Dendritic cell treated with granulocyte-macrophage colony-stimulating factor and Interleukin-4, amounts not matched to agents 40 ng/mL and 50 ng/mL, for 4 days (primary cell): ENCODE results near the gene ADCYAP1.

ENCODE experiments used
- H3K27ac Mint-ChIP-seq: one replicate; pipeline ENCODE4 v1.8.0; 2022; ENCODE audit warnings: mild to moderate bottlenecking, mixed read lengths
- H3K27me3 Mint-ChIP-seq: one replicate; pipeline ENCODE4 v1.8.0; 2022; ENCODE audit warnings: mild to moderate bottlenecking, mixed read lengths
- H3K36me3 Mint-ChIP-seq: one replicate; pipeline ENCODE4 v1.8.0; 2022; ENCODE audit warnings: low read depth, mixed read lengths
- H3K4me1 Mint-ChIP-seq: one replicate; pipeline ENCODE4 v1.8.0; 2022; ENCODE audit warnings: low read depth, mixed read lengths
- H3K4me3 Mint-ChIP-seq: one replicate; pipeline ENCODE4 v1.8.0; 2022; ENCODE audit warnings: mild to moderate bottlenecking, moderate library complexity, mixed read lengths
- H3K9me3 Mint-ChIP-seq: one replicate; pipeline ENCODE4 v1.8.0; 2022; ENCODE audit warnings: mixed read lengths
- intact Hi-C: fragments of 100-400 bp; cut with micrococcal nuclease; formaldehyde crosslinking; loops from one replicate; pipeline ENCODE4 v1.15.0; 2022

Gene ADCYAP1

DNA sequence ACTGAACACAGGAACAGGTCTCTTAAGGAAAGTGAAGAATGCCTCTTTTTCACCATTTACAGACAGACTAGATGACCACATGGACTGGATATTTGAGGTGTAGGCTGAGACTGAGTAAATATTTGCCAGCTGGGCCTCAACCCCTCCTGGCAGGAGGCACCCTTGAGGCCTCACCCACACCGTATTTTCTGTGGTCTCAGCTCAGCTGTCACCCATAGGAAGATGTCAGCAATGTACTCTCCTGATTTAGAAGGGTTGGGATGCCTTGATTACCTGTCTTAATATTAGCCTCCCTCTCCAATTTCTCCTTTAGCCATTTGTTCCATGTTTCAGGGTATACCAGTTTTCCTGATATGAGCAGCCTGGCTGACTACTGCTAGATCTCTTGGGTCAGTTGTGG lies 20.3 kb downstream of the ADCYAP1 start:
- no peak overlapping the region for H3K4me3 Mint-ChIP-seq
- no peaks in the 10 kb centered on the region for H3K9me3 Mint-ChIP-seq
- H3K27ac Mint-ChIP-seq, result no peak overlapping the region
- intact Hi-C loops, result no loop called here
- no peaks in the 10 kb centered on the region for H3K4me1 Mint-ChIP-seq
- H3K27me3 Mint-ChIP-seq, result peaks cover 2% of the 10 kb centered on the region
- no peaks in the 10 kb centered on the region for H3K36me3 Mint-ChIP-seq

DNA sequence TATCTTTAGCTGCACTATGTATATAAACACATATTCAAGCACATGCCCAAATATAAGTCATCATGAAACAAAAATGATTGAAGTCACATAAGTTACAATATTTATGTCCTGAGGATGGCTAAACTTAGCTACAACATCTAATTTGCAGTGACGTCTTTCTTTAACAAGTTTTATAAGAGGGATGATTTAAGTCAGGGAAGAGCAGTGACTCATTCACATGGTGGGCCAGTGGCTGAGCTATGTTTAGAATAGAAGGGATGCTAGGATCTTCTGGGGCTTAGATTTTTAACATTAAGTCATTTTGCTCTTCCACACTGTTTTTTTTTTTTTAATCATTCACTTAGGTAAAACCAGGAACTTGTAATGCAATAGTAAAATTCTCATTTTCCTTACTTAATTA lies 22.3 kb downstream of the ADCYAP1 start:
- Mint-ChIP-seq H3K27ac (no peak overlapping the region), H3K9me3 (no peaks in the 10 kb centered on the region), H3K27me3 (peaks cover 2% of the 10 kb centered on the region), H3K4me1 (no peaks in the 10 kb centered on the region), H3K36me3 (no peaks in the 10 kb centered on the region), H3K4me3 (no peak overlapping the region)
- intact Hi-C loops, result no loop called here

DNA sequence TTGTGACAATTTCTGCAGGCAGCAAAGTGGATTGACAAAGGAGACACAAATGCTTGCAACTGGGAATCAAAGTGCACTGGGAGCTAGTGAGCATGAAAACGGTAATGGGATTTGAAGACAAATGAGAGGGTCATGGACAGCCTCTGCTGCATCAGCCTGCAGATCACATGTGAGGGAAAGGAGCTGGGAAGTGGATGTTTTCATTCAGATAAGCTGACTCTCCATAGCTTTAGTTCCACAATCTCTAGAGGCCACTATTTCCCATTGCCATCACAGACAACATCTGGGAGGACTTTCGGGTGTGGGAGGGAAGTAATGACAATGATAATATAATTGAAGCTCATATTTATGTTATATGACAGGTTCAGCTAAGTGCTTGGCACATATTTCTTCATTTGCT lies 28.4 kb downstream of the ADCYAP1 start:
- no peaks in the 10 kb centered on the region for H3K36me3 Mint-ChIP-seq
- peaks cover 2% of the 10 kb centered on the region for H3K27me3 Mint-ChIP-seq
- no peaks in the 10 kb centered on the region for H3K4me1 Mint-ChIP-seq
- H3K27ac Mint-ChIP-seq, result no peak overlapping the region
- intact Hi-C loops, result no loop called here
- no peak overlapping the region for H3K4me3 Mint-ChIP-seq
- H3K9me3 Mint-ChIP-seq, result no peaks in the 10 kb centered on the region

DNA sequence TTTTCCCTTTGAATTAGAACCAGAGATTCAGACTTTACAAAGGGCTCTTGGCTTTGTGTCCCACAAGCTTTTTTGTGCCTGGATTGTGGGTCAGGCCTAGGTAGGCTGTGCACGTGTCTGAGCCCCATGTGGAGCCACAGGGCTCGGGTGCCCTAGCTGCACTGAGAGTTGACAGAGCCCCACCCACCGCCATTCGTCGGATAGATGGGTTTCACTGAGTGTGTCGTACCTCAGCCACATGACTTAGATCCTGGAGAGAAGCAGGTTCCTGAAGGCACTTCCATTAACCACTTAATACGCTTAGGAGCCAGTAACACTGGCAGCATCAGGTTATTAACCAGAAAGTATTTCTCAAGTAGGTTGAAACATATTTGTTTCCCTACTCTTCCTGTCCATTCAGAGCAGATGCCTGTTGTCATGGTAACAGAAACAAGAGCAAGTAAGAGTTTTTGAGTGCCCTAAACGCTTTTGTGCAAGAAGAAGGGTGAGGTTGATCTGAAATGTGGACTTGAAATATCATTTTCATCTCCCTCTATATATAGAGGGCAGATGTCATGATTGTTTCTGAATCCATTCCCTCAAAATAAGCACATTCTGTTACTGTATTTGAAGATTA lies 30.0 kb downstream of the ADCYAP1 start:
- no peak overlapping the region for H3K27ac Mint-ChIP-seq
- H3K4me3 Mint-ChIP-seq, result no peak overlapping the region
- peaks cover 2% of the 10 kb centered on the region for H3K27me3 Mint-ChIP-seq
- intact Hi-C loops, result no loop called here
- H3K4me1 Mint-ChIP-seq, result no peaks in the 10 kb centered on the region
- no peaks in the 10 kb centered on the region for H3K9me3 Mint-ChIP-seq
- H3K36me3 Mint-ChIP-seq, result no peaks in the 10 kb centered on the region

DNA sequence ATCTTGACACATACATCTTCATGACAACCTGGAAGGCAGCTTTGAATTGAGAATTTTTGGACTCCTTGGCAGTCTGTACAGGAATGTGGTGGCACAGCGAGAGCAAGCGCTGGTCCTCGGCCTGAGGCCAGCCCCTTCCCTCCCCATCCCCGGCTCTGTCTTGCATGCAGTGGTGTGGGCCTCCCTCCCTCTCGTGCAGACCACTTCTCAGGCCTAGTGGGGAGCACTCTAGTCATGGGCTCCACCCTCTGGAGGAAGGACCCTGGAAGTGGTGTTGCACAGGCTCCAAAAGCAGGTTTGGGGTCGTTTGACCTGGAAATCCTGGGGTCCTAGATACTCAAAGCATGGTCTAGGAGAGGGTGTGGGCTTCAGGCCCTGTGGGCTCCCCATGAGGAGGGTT lies 32.3 kb downstream of the ADCYAP1 start:
- no peaks in the 10 kb centered on the region for H3K36me3 Mint-ChIP-seq
- intact Hi-C loops, result no loop called here
- no peak overlapping the region for H3K27ac Mint-ChIP-seq
- no peak overlapping the region for H3K4me3 Mint-ChIP-seq
- H3K4me1 Mint-ChIP-seq, result no peaks in the 10 kb centered on the region
- peaks cover 2% of the 10 kb centered on the region for H3K27me3 Mint-ChIP-seq
- H3K9me3 Mint-ChIP-seq, result no peaks in the 10 kb centered on the region

DNA sequence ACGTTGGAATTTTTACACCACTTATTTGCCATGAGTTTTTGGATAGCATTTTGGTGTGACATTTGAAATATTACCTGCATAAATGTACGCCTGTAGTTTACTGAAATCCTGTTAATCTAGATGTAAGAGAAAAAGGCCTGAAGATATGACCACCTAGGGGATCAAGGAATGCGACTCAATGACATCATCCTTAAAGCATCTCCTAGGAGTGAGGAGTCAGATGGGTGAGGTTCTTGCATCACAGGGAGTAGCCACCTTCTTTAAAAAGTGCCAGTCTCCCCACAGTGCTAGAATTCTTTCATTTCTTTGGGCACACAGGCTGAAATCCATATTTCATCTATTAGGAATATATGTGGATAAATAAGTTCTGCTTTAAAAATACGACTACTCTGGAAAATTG lies 34.5 kb downstream of the ADCYAP1 start:
- no peaks in the 10 kb centered on the region for H3K9me3 Mint-ChIP-seq
- no peak overlapping the region for H3K4me3 Mint-ChIP-seq
- no peaks in the 10 kb centered on the region for H3K36me3 Mint-ChIP-seq
- intact Hi-C loops, result no loop called here
- no peak overlapping the region for H3K27ac Mint-ChIP-seq
- H3K27me3 Mint-ChIP-seq, result peaks cover 2% of the 10 kb centered on the region
- H3K4me1 Mint-ChIP-seq, result no peaks in the 10 kb centered on the region

DNA sequence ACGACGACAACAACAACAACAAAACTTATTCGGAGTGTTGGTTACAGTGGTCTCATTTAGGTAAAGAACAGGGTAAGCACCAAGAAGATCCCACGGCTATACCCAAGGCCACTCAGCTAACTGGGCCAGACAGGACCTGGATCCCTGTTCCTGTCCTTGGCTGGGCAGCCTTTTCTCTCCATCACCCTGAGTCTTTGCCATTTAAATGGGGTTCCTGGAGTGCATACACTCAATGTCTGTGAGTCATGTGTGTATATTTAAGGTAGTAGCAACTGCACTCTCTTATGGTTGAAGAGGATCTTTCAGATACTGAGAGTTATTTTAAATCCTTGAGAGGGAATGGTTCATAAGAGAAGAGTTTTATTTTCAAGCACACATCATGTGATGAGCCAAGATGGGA lies 35.3 kb downstream of the ADCYAP1 start:
- H3K36me3 Mint-ChIP-seq, result no peaks in the 10 kb centered on the region
- no peaks in the 10 kb centered on the region for H3K9me3 Mint-ChIP-seq

DNA sequence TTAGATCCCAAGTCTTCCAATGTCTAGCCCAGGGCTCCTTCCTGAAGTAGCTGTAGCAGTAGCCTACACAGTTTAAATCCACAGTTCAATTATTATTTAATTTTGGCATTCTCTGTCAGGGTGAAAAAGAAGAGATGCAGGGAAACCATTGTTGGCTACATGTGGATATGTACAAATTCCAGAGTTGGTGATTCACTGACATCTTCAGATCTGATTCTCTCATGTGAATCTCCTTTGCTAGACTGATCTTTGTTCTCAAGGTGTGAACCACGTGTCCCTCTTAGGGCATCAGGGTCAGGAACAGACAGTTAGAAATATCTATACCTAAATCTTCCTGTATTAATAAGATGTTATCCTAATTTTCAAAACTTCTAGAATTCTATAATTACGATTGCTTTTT lies 36.7 kb downstream of the ADCYAP1 start:
- peaks cover 2% of the 10 kb centered on the region for H3K27me3 Mint-ChIP-seq
- no peaks in the 10 kb centered on the region for H3K36me3 Mint-ChIP-seq
- H3K9me3 Mint-ChIP-seq, result no peaks in the 10 kb centered on the region
- no peak overlapping the region for H3K27ac Mint-ChIP-seq
- no peaks in the 10 kb centered on the region for H3K4me1 Mint-ChIP-seq
- H3K4me3 Mint-ChIP-seq, result no peak overlapping the region
- intact Hi-C loops, result no loop called here

More for the DNA sequence above, 35.3 kb downstream of the ADCYAP1 start:
- Mint-ChIP-seq H3K4me3 (no peak overlapping the region), H3K27ac (no peak overlapping the region), H3K4me1 (no peaks in the 10 kb centered on the region), H3K27me3 (peaks cover 2% of the 10 kb centered on the region)
- intact Hi-C loops, result no loop called here

DNA sequence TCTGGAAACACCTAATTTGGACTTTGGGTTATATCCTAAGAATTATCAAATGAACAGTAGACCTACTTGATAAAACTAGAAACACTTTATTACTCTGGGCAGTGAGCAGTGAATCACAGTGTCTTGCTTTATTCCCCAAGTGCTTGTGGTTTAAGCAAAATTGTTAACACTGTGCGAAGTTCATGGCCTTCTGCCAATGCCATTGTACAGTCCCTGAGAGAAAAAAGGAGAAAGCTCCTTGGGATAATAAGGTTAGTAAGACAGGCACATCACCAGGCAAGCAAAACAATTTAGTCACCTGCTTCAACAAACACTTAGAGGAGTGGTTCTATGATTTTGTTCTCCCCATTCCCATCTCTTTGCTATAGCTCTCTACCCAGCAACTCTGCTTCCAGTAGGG lies 39.8 kb downstream of the ADCYAP1 start:
- Mint-ChIP-seq H3K27me3 (no peaks in the 10 kb centered on the region), H3K4me3 (no peak overlapping the region), H3K36me3 (no peaks in the 10 kb centered on the region), H3K4me1 (no peaks in the 10 kb centered on the region), H3K9me3 (no peaks in the 10 kb centered on the region), H3K27ac (no peak overlapping the region)
- intact Hi-C loops, result no loop called here

DNA sequence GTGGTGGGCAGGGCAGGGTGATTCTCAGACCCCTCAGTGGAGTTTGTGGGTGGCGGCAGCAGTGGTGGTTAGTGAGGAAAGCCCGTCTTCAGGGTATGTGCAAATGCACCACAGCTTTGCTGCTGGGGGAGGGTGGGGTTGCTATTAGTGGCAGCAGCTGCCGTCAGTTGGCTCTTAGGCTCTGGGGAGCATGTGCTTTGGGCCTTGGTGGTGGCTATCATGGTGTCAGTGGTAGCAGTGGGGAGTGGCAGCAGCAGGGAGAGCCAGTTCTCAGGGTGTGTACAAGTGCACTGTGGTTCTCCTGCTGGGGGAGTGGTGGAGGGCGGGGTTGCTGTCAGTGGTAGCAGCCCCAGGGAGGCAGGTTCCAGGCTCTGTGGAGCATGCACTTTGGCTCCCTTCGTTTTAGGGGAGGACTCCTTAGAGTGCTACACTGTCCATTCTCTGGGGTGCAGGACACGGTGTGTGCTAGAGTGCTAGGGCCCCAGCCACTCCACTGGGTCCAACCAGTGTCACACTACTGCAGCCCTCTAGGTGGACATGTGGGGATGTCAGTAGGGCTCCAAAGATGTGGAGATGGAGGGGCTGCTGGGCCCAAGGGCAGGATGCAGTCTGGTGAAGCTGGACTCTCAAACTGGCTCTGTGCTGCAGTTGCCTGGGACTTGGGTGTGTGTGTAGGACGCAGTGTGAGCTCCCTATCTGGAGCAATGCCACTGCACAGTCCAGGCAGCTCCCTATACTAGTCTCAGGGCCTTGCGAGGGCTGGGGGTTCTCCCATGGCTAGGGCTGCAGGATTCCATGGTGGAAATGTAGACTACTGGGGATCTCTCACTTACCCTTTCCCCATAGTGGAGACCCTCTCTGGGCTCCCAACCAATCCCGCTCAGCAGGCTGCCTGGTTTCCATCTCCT lies 45.3 kb downstream of the ADCYAP1 start:
- H3K4me1 Mint-ChIP-seq, result no peaks in the 10 kb centered on the region
- no peak overlapping the region for H3K4me3 Mint-ChIP-seq
- H3K27ac Mint-ChIP-seq, result no peak overlapping the region
- no peaks in the 10 kb centered on the region for H3K27me3 Mint-ChIP-seq
- H3K9me3 Mint-ChIP-seq, result no peaks in the 10 kb centered on the region
- no peaks in the 10 kb centered on the region for H3K36me3 Mint-ChIP-seq
- intact Hi-C loops, result no loop called here

DNA sequence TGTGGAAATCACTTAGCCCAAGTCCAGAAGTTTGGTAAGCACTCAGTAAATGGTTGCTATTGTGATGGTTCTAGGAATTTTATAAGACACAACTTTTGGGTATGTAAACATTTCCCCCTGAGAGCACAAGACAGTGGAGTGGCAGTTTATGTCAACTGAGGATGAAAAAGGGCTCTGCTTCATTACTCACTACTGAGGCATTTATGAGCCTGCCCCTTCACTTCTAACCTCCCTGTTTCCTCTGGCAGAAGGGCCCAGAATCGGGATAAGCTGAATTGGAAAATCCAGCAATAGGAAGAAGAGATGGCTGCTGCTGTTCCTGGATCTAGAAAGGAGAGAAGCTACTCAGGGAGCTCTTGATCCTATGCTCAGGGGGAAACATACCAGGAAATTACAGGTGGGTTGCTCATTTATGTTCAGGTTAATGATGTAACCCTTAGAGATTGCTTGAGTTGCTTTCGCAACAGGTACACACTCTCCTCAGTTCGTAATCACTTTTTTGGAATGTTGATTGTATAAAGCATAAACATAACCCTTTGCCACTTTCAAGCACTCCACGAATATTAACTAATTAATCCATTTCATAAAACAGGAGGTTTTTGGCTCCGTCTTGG lies 46.3 kb downstream of the ADCYAP1 start:
- peaks cover 1% of the 10 kb centered on the region for H3K27me3 Mint-ChIP-seq
- intact Hi-C loops, result no loop called here
- no peaks in the 10 kb centered on the region for H3K4me1 Mint-ChIP-seq
- no peak overlapping the region for H3K4me3 Mint-ChIP-seq
- H3K27ac Mint-ChIP-seq, result no peak overlapping the region
- H3K9me3 Mint-ChIP-seq, result no peaks in the 10 kb centered on the region
- H3K36me3 Mint-ChIP-seq, result no peaks in the 10 kb centered on the region

DNA sequence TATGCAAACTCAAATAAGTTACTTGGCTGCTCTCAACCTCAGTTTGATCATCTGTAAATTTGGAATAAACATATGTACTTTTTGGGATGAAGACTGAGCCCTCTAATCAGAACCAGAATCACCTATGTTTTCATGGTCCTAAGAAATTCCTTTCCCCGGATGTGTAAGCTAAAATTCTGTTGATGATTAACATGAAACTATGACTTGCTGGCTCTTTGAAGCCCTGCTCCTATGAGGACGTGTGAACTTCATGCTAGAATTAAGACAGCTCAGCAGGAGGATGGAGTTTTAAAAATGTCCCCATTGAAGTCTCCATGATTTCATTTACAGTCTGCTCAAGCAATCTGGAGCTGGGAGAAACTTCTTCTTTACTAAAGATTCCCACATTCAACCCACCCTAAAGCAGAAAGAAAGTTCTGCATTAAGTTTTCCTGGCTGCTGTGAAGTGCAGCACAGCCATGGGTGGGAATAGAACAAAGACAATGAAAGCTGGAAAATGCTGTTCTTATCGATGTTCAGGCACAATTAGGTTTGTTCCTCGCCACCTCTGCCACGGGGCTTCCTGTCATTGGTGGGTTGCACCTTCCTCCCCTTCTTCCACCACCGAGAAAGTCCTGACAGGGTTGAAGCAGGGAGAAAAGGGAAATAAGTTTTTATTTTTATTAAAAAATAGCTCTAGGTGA lies 50.9 kb downstream of the ADCYAP1 start:
- Mint-ChIP-seq H3K9me3 (no peaks in the 10 kb centered on the region), H3K36me3 (no peaks in the 10 kb centered on the region), H3K27ac (no peak overlapping the region), H3K4me1 (no peaks in the 10 kb centered on the region), H3K4me3 (no peak overlapping the region), H3K27me3 (peaks cover 1% of the 10 kb centered on the region)
- intact Hi-C loops, result no loop called here

DNA sequence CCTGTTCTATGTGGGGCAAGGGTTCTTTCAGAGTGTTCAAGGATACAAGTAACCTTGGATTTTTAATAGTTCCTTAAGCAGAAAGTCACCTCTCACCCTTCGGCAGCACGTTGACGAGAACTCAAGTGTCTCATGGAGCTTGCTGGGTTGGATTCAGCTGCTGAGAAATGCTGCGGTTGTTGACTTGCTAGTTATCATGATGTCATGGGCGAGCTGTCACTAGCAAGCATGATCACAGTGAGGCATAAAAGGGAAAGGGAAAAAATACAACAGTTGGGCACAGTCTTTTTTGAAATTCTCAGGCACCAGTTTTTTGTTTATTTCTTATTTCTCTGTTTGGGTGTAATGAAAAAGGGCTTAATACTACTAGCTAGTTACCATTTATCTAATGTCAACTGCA lies 53.2 kb downstream of the ADCYAP1 start:
- Mint-ChIP-seq H3K27me3 (peaks cover 4% of the 10 kb centered on the region), H3K9me3 (no peaks in the 10 kb centered on the region), H3K27ac (no peak overlapping the region), H3K36me3 (no peaks in the 10 kb centered on the region), H3K4me3 (no peak overlapping the region), H3K4me1 (no peaks in the 10 kb centered on the region)
- intact Hi-C loops, result no loop called here

DNA sequence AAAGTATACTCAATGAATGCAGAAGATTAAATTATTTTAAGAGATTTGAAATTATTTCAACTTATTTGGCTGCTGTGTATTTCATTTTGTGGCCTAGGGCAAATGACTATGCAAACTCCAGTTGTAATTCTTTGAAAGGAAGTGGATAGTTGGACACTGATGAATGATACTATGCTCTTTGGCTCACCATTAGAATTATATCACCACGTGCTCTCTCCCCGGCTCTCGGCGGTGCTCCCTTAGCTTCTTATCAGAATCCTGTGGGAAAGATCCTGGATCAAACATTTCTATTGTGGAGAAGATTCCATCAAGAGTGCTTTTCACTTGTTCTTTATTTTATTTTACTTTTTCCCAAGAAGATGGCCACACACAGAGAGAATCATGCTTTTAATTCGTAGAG lies 55.2 kb downstream of the ADCYAP1 start:
- intact Hi-C loops, result no loop called here
- H3K9me3 Mint-ChIP-seq, result no peaks in the 10 kb centered on the region
- no peaks in the 10 kb centered on the region for H3K4me1 Mint-ChIP-seq
- H3K27ac Mint-ChIP-seq, result no peak overlapping the region
- no peak overlapping the region for H3K4me3 Mint-ChIP-seq
- H3K36me3 Mint-ChIP-seq, result no peaks in the 10 kb centered on the region
- H3K27me3 Mint-ChIP-seq, result peaks cover 6% of the 10 kb centered on the region
